Measurements from ENCODE around the gene RAPGEF4.

- TF ChIP-seq GATA1 (IDR thresholded peaks at IDR 0.05; ENCODE audit: low read depth, low read length) (no peak), POLR2A (IDR thresholded peaks at IDR 0.05; ENCODE audit: low read length) (no peak)
These were observed 25.9 kb upstream of the RAPGEF4 start for GRCh38 chr2:172709566-172710291.

Measured in erythroblast (primary cell).